ENCODE results near the gene SPSB2.

- TF ChIP-seq CTCF (tag by site-specific recombination; IDR thresholded peaks at IDR 0.05) (no peak), EGR2 (tag by site-specific recombination; IDR thresholded peaks at IDR 0.05; ENCODE audit: low read depth) (no peak), ZNF76 (tag by site-specific recombination; IDR thresholded peaks at IDR 0.05; ENCODE audit: borderline replicate concordance, low read depth) (no peak), REST (tag by site-specific recombination; IDR thresholded peaks at IDR 0.05) (no peak), ZFP37 (tag by site-specific recombination; IDR thresholded peaks at IDR 0.05) (no peak), GLI4 (tag by site-specific recombination; IDR thresholded peaks at IDR 0.05) (no peak), YY1 (tag by site-specific recombination; IDR thresholded peaks at IDR 0.05) (no peak), ZBTB8A (tag by site-specific recombination; IDR thresholded peaks at IDR 0.05) (no peak), ZBTB17 (tag by site-specific recombination; IDR thresholded peaks at IDR 0.05) (no peak)
- TF ChIP-seq, protein P1, sequence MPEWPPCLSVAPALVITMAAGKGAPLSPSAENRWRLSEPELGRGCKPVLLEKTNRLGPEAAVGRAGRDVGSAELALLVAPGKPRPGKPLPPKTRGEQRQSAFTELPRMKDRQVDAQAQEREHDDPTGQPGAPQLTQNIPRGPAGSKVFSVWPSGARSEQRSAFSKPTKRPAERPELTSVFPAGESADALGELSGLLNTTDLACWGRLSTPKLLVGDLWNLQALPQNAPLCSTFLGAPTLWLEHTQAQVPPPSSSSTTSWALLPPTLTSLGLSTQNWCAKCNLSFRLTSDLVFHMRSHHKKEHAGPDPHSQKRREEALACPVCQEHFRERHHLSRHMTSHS (tag by site-specific recombination; IDR thresholded peaks at IDR 0.05): no peak
Observed at GRCh38 chr12:6840330-6840729, 32.8 kb downstream of the SPSB2 start.
